Activated CD4-positive, alpha-beta T cell treated with anti-CD3 and anti-CD28 coated beads, Interleukin-2, Interleukin-6, amounts not matched to agents 100 ng/mL and 50 ng/mL, durations not matched to agents 16 hours and 8 hours (primary cell): ENCODE results near the gene AACS.
"Not testable (repeated sequence)": the region's sequence is repeated elsewhere in the genome, so short reads cannot be mapped to it uniquely, and the experiment has no call there.

Experiments used
- DNase-seq: peaks from one replicate; pipeline ENCODE4 v3.0.0-alpha.2; 2020

AACS gene

GRCh38 chr12:125128439-125129178 lies 63.4 kb downstream of the AACS start:
- no peak for DNase-seq

GRCh38 chr12:125129179-125129571 lies 63.9 kb downstream of the AACS start:
- no peak for DNase-seq

- DNase-seq = no peak
Observed at GRCh38 chr12:125129591-125130255, 64.5 kb downstream of the AACS start.

GRCh38 chr12:125131958-125132357 lies 66.7 kb downstream of the AACS start:
- DNase-seq = no peak

GRCh38 chr12:125132698-125133400 lies 67.6 kb downstream of the AACS start:
- peak; percentile 7 for DNase-seq

GRCh38 chr12:125133616-125134015 lies 68.4 kb downstream of the AACS start:
- no peak for DNase-seq

GRCh38 chr12:125134576-125134975 lies 69.3 kb downstream of the AACS start:
- DNase-seq = no peak

- no peak for DNase-seq
Observed at GRCh38 chr12:125135906-125136305, 70.7 kb downstream of the AACS start.

GRCh38 chr12:125136702-125137101 lies 71.5 kb downstream of the AACS start:
- no peak for DNase-seq

- DNase-seq = no peak
Observed at GRCh38 chr12:125137766-125138344, 72.6 kb downstream of the AACS start.

GRCh38 chr12:125140279-125141209 lies 75.3 kb downstream of the AACS start:
- DNase-seq = no peak

GRCh38 chr12:125141210-125141573 lies 76.0 kb downstream of the AACS start:
- DNase-seq = not testable (repeated sequence)

- DNase-seq = no peak
Observed at GRCh38 chr12:125142601-125143000, 77.4 kb downstream of the AACS start.

GRCh38 chr12:125143491-125143890 lies 78.3 kb downstream of the AACS start:
- no peak for DNase-seq

- no peak for DNase-seq
Observed at GRCh38 chr12:125145196-125145595, 80.0 kb downstream of the AACS start.

GRCh38 chr12:125148316-125148715 lies 83.1 kb downstream of the AACS start:
- DNase-seq = no peak

GRCh38 chr12:125149160-125150108 lies 84.2 kb downstream of the AACS start:
- no peak for DNase-seq

GRCh38 chr12:125151284-125151683 lies 86.0 kb downstream of the AACS start:
- DNase-seq = no peak

GRCh38 chr12:125152463-125152862 lies 87.2 kb downstream of the AACS start:
- no peak for DNase-seq

- no peak for DNase-seq
Observed at GRCh38 chr12:125155366-125155765, 90.1 kb downstream of the AACS start.

GRCh38 chr12:125157177-125157576 lies 91.9 kb downstream of the AACS start:
- no peak for DNase-seq
